AG09319 (cell line): ENCODE measurements around the gene AKAP7.

Experiments used
- DNase-seq: peaks from one replicate; pipeline ENCODE4 v3.0.0-alpha.2; 2010; ENCODE audit warnings: low read depth; ENCODE audit errors: extremely low read depth
- TF ChIP-seq, protein P1 (sequence below): IDR thresholded peaks from 2 replicates; pipeline ENCODE4 v1.5.1; 2011; ENCODE audit warnings: low read depth, mild to moderate bottlenecking, inconsistent platforms, low read length, moderate library complexity

AKAP7 gene

DNA sequence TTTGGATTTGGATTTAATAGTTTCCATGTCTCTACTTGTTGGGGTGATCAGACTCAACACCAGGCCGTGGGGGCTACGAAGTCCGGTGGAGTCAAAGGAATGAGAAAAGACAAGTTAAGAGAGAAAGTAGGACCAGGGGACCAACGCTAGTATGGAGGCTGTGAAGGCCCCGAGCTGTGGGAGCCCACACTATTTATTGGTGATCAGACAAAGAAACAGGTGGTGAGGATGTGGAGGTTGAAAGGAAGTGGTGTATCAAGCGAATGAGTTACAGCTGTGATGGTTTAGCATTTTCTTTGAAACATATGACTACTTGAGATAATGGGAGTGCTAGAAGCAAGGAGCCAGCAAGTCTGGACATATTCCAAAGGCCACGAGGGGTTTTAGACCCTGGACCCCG, 62.4 kb downstream of the AKAP7 start:
- no peak for DNase-seq
- TF ChIP-seq, protein P1, sequence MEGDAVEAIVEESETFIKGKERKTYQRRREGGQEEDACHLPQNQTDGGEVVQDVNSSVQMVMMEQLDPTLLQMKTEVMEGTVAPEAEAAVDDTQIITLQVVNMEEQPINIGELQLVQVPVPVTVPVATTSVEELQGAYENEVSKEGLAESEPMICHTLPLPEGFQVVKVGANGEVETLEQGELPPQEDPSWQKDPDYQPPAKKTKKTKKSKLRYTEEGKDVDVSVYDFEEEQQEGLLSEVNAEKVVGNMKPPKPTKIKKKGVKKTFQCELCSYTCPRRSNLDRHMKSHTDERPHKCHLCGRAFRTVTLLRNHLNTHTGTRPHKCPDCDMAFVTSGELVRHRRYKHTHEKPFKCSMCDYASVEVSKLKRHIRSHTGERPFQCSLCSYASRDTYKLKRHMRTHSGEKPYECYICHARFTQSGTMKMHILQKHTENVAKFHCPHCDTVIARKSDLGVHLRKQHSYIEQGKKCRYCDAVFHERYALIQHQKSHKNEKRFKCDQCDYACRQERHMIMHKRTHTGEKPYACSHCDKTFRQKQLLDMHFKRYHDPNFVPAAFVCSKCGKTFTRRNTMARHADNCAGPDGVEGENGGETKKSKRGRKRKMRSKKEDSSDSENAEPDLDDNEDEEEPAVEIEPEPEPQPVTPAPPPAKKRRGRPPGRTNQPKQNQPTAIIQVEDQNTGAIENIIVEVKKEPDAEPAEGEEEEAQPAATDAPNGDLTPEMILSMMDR, result no peak

GRCh38 chr6:131199568-131200272, 64.5 kb downstream of the AKAP7 start:
- peak; percentile 12 for DNase-seq

GRCh38 chr6:131205481-131206244, 70.4 kb downstream of the AKAP7 start:
- TF ChIP-seq, protein P1, result no peak
- no peak for DNase-seq

More at GRCh38 chr6:131199568-131200272, 64.5 kb downstream of the AKAP7 start:
- TF ChIP-seq, protein P1, result peak; percentile 56

GRCh38 chr6:131206463-131207251, 71.4 kb downstream of the AKAP7 start:
- TF ChIP-seq, protein P1, result no peak
- DNase-seq, result no peak

DNA sequence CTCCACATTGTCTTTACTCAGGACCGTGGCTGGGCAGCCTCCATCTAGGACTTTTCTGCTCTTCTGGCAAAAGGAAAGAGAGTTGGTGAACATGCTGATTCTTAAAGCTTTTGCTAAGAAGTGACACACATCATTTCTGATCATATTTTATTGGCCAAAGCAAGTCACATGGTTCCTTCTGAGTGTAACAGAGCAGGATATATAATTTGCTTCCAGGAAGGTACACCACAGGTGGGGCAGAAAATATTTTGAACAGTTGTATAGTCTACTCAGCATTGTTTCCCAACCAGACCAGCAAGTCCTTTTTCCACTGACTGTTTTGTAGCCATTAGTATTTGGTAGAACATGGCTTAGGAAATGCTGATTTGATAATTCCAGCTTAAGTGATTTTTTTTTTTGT, 73.5 kb downstream of the AKAP7 start:
- TF ChIP-seq, protein P1, result no peak
- DNase-seq, result no peak

DNA sequence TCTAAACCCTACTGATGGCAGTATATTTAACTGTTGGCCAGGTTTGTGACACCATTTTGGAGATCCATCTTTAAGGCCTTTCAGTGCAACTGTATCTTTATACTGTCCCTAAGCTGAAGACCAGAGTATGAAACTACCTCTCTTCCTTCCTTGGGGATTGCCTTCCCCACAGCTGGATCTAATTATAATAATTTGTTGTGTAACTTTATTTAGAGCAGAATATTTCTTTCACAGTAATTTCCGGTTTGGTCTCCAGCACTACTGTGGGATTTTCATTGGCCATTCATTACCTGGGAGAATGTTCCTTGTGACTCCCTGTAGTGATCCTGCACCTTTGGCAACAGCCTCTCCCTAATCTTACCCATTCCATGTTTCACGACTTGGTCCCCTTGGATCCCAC, 75.2 kb downstream of the AKAP7 start:
- DNase-seq, result peak; percentile 24
- TF ChIP-seq, protein P1, result no peak
